ENCODE results near the gene DPYSL4. TPM values are rescaled to one million over a fixed set of nuclear protein-coding genes. Genes with fewer than 3 reads are reported as not detected.

The DPYSL4 gene
- polyA plus RNA-seq, 1 donor from 2014 or later: not detected

- peaks cover 3% of the 10 kb centered on the region for H3K36me3 Mint-ChIP-seq
- peaks cover 0 to 4% (median 0%) of the 10 kb centered on the region in 3 donors for H3K4me1 Mint-ChIP-seq
- no peaks in the 10 kb centered on the region for H3K9me3 Mint-ChIP-seq
- H3K27me3 Mint-ChIP-seq: no peaks in the 10 kb centered on the region
- no peak overlapping the region for H3K27ac Mint-ChIP-seq
- H3K4me3 Mint-ChIP-seq: no peak overlapping the region
Measured at GRCh38 chr10:132246296-132246695, 59.5 kb downstream of the DPYSL4 start.

GRCh38 chr10:132247943-132248342, 61.2 kb downstream of the DPYSL4 start:
- H3K9me3 Mint-ChIP-seq: no peaks in the 10 kb centered on the region
- no peak overlapping the region for H3K27ac Mint-ChIP-seq
- H3K27me3 Mint-ChIP-seq: no peaks in the 10 kb centered on the region
- peak overlapping the region in 1 of 4 donors; percentile 88 for H3K4me3 Mint-ChIP-seq
- H3K36me3 Mint-ChIP-seq: peaks cover 3% of the 10 kb centered on the region
- no peaks in the 10 kb centered on the region for H3K4me1 Mint-ChIP-seq

GRCh38 chr10:132248455-132249225, 61.9 kb downstream of the DPYSL4 start:
- H3K27me3 Mint-ChIP-seq: no peaks in the 10 kb centered on the region
- H3K36me3 Mint-ChIP-seq: peaks cover 3% of the 10 kb centered on the region
- peak overlapping the region in 3 of 4 donors; percentile 8 to 45 (median 28) for H3K4me3 Mint-ChIP-seq
- H3K4me1 Mint-ChIP-seq: no peaks in the 10 kb centered on the region
- no peaks in the 10 kb centered on the region for H3K9me3 Mint-ChIP-seq
- no peak overlapping the region for H3K27ac Mint-ChIP-seq

DNA sequence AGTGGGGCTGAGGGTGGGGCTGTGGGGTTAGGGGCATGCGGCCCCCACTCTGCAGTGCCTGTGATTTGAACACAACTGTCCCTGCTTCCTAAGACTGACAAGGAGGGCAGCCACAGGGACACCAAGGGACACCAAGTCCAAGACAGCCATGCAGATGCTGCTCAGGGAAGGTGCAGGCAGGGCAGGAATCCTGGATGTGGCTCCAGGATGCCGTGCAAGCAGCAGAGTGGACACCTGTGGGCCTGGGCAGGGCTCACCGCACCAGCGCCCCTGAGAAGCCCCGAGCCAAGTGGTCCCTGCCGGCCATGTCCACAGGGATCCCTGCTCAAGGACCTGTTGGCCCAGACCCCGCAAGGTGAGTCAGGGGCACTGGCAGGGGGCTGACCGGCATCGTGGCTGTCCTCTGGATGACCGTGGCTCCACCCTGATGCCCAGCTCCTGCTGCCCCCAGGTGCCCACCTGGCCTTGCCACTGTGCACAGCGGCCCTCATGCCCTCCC, 62.5 kb downstream of the DPYSL4 start:
- Mint-ChIP-seq H3K4me3 (peak overlapping the region in 1 of 4 donors; percentile 28), H3K27ac (no peak overlapping the region), H3K27me3 (no peaks in the 10 kb centered on the region), H3K36me3 (peaks cover 3% of the 10 kb centered on the region), H3K4me1 (no peaks in the 10 kb centered on the region), H3K9me3 (no peaks in the 10 kb centered on the region)

GRCh38 chr10:132249824-132250375, 63.2 kb downstream of the DPYSL4 start:
- Mint-ChIP-seq H3K27ac (no peak overlapping the region), H3K9me3 (no peaks in the 10 kb centered on the region), H3K36me3 (peaks cover 3% of the 10 kb centered on the region), H3K4me3 (no peak overlapping the region), H3K4me1 (no peaks in the 10 kb centered on the region), H3K27me3 (no peaks in the 10 kb centered on the region)

- Mint-ChIP-seq H3K4me1 (no peaks in the 10 kb centered on the region), H3K27ac (no peak overlapping the region), H3K36me3 (no peaks in the 10 kb centered on the region)
Measured at GRCh38 chr10:132250481-132251475, 64.0 kb downstream of the DPYSL4 start.

DNA sequence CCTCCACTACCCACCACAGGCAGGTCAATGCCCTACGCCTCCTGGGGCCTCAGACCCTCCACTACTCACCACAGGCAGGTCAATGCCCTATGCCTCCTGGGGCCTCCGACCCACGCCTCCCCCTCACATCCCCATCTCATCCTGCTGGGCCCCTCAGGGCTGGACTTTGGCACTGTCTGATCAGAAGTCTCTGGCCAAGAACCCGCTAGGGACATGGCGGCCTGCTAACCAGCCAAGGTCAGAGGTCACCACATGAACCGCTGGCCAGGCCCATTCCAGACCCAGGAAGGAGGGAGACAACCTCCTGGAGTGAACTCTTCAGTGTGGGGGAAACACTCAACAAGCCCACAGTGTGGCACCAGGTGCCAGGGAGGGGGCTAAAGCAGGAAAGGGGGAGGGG, 65.2 kb downstream of the DPYSL4 start:
- no peaks in the 10 kb centered on the region for H3K36me3 Mint-ChIP-seq
- no peaks in the 10 kb centered on the region for H3K9me3 Mint-ChIP-seq
- no peak overlapping the region for H3K27ac Mint-ChIP-seq
- H3K4me1 Mint-ChIP-seq: no peaks in the 10 kb centered on the region
- H3K27me3 Mint-ChIP-seq: no peaks in the 10 kb centered on the region
- H3K4me3 Mint-ChIP-seq: no peak overlapping the region

More at GRCh38 chr10:132250481-132251475, 64.0 kb downstream of the DPYSL4 start:
- Mint-ChIP-seq H3K4me3 (no peak overlapping the region), H3K27me3 (no peaks in the 10 kb centered on the region), H3K9me3 (no peaks in the 10 kb centered on the region)

GRCh38 chr10:132252412-132252811, 65.7 kb downstream of the DPYSL4 start:
- Mint-ChIP-seq H3K4me1 (no peaks in the 10 kb centered on the region), H3K27me3 (no peaks in the 10 kb centered on the region), H3K9me3 (no peaks in the 10 kb centered on the region), H3K36me3 (no peaks in the 10 kb centered on the region), H3K27ac (no peak overlapping the region), H3K4me3 (no peak overlapping the region)

- H3K4me1 Mint-ChIP-seq: no peaks in the 10 kb centered on the region
- no peak overlapping the region for H3K4me3 Mint-ChIP-seq
- H3K27me3 Mint-ChIP-seq: no peaks in the 10 kb centered on the region
- no peaks in the 10 kb centered on the region for H3K36me3 Mint-ChIP-seq
- no peaks in the 10 kb centered on the region for H3K9me3 Mint-ChIP-seq
- H3K27ac Mint-ChIP-seq: no peak overlapping the region
Measured at GRCh38 chr10:132253092-132253687, 66.4 kb downstream of the DPYSL4 start.

GRCh38 chr10:132254841-132255240, 68.1 kb downstream of the DPYSL4 start:
- Mint-ChIP-seq H3K36me3 (no peaks in the 10 kb centered on the region), H3K27me3 (peaks cover 2% of the 10 kb centered on the region), H3K9me3 (no peaks in the 10 kb centered on the region), H3K4me3 (no peak overlapping the region), H3K4me1 (no peaks in the 10 kb centered on the region), H3K27ac (no peak overlapping the region)

Other genes with a start within 250 kb of the DPYSL4 start
- gene BNIP3, start 205.0 kb upstream of the DPYSL4 start, polyA plus RNA-seq: 8.7 TPM
- gene JAKMIP3, start 121.0 kb upstream of the DPYSL4 start, polyA plus RNA-seq: not detected
- 4.0 TPM for gene STK32C, start 121.0 kb downstream of the DPYSL4 start, polyA plus RNA-seq
- 14.5 TPM for gene LRRC27, start 145.2 kb downstream of the DPYSL4 start, polyA plus RNA-seq
- gene PWWP2B, start 210.3 kb downstream of the DPYSL4 start, polyA plus RNA-seq: 9.0 TPM